Gastroesophageal sphincter (tissue), 4 donors: Measurements from ENCODE around the gene CERS1. TPM values are rescaled to one million over a fixed set of nuclear protein-coding genes. Genes with fewer than 3 reads are reported as not detected.

ENCODE experiments used
- ATAC-seq: fragments of 150-250 bp; one replicate; pipeline ENCODE4 v1.9.1; 2016; ENCODE audit warnings: mild to moderate bottlenecking, moderate library complexity
- H3K27ac ChIP-seq, 4 donors: fragments of 200-600 bp; sonication (generic) in 3 of 4; 1 replicate in 3 of 4; 2 replicates in 1 of 4; pipeline ENCODE4 v1.5.1; 2016 to 2019
- H3K27me3 ChIP-seq: fragments of 200-600 bp; sonication (generic); one replicate; pipeline ENCODE4 v1.5.1; 2019
- H3K36me3 ChIP-seq, 2 donors: fragments of 200-600 bp; sonication (generic); one replicate each; pipeline ENCODE4 v1.5.1; 2019; ENCODE audit warnings: control low read depth in 1 of 2
- H3K4me1 ChIP-seq, 3 donors: fragments of 200-600 bp; sonication (generic); 1 replicate in 2 of 3; 2 replicates in 1 of 3; pipeline ENCODE4 v1.5.1; 2016 to 2019; ENCODE audit warnings: control low read depth in 2 of 3
- H3K4me3 ChIP-seq, 2 donors: fragments of 200-600 bp; sonication (generic); one replicate each; pipeline ENCODE4 v1.5.1; 2019; ENCODE audit warnings: mild to moderate bottlenecking in 1 of 2, moderate library complexity in 1 of 2
- H3K9me3 ChIP-seq, 3 donors: fragments of 200-600 bp; sonication (generic); one replicate each; pipeline ENCODE4 v1.5.1; 2017 to 2019; ENCODE audit warnings: control low read depth in 2 of 3
- EP300 ChIP-seq: sonication (generic); formaldehyde crosslinking; IDR thresholded peaks from one replicate; pipeline ENCODE4 v1.6.1; 2017; ENCODE audit warnings: antibody characterized with exemption, mild to moderate bottlenecking
- POLR2A ChIP-seq, 2 donors: fragments of 450-650 bp; IDR thresholded peaks; one replicate each; pipeline ENCODE4 v1.6.1; 2017; ENCODE audit warnings: antibody characterized with exemption in 2 of 2, mild to moderate bottlenecking in 2 of 2, moderate library complexity in 1 of 2
- POLR2AphosphoS5 ChIP-seq: sonication (generic); formaldehyde crosslinking; IDR thresholded peaks from one replicate; pipeline ENCODE4 v1.6.1; 2017; ENCODE audit warnings: antibody characterized with exemption
- WGBS, 2 donors: methylation state at CpG; one replicate each; pipeline ENCODE4 v1.1.5; 2018; ENCODE audit warnings: low coverage in 1 of 2; 5-methylcytosine and 5-hydroxymethylcytosine counted together
- total RNA-seq, 4 donors: library from RNA; depleted of rRNA; stranded (reverse); fragments of >200 nt; gene quantifications; one replicate each; pipeline ENCODE4 v1.1.0, GENCODE V29; 2016
- TF ChIP-seq, protein P1 (sequence below), 4 experiments: fragments of 200-600 bp in 2 of 4; fragments of 450-650 bp in 2 of 4; sonication (generic) in 1 of 4; IDR thresholded peaks; one replicate each; pipeline ENCODE4 v1.5.1; 2017 to 2019; ENCODE audit warnings: antibody characterized with exemption in 4 of 4, mild to moderate bottlenecking in 2 of 4, moderate library complexity in 2 of 4

The CERS1 gene
- total RNA-seq, 4 donors from 2014 or later: 0.73 to 1.3 (median 0.81) TPM; not detected in 1

DNA sequence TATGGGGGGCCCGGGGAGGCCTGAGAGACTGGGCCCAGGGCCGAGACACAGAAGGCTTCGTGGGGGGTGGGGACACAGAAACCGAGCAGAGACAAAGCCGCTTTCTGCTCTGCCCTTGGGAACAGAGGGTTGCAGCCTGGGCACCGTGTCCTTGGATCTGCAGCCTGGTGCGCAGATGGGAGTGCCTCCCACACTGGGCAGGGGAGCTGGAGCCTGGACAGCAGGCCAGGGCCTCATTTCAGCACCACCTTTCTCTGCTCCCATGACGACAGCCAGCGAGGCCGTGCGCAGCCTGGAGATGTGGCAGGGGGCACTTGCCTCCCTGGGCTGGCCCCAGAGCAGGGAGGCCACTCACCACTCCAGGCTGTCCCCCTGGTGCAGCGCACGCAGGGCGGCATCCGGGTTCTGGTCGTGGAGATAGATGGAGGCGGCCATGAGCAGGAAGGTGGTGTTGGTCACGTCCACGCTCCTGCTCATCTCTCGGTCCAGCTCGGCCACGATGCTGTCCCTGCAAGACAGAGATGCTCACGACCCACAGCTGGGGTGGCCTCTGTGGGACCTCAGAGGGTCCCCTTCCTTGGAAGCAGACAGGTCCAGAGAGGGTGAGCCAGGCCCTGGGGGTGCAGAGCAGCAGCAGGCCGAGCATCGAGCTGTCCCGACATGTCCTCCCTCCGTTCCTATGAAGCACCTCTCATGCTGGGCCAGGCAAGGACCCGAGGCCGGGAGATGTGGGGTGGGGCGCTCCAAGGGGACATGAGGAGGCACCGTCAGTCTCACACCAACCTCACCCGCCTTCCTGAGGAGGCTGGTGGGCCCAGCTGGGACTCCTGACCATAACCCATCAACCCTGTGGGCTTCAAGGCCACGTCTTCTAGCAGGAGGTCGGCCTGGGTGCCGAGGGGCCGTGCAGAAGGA, 10.9 kb upstream of the CERS1 start:
- Histone ChIP-seq H3K4me1 (no peaks in the 10 kb centered on the region), H3K9me3 (no peaks in the 10 kb centered on the region), H3K27me3 (no peaks in the 10 kb centered on the region), H3K36me3 (peaks cover 0 to 95% of the 10 kb centered on the region in 2 donors), H3K27ac (no peak overlapping the region), H3K4me3 (no peak overlapping the region)
- no peak for ATAC-seq
- TF ChIP-seq POLR2A (IDR thresholded peaks at IDR 0.05): no peak
- TF ChIP-seq POLR2AphosphoS5: no peak
- TF ChIP-seq EP300: no peak
- TF ChIP-seq, protein P1, sequence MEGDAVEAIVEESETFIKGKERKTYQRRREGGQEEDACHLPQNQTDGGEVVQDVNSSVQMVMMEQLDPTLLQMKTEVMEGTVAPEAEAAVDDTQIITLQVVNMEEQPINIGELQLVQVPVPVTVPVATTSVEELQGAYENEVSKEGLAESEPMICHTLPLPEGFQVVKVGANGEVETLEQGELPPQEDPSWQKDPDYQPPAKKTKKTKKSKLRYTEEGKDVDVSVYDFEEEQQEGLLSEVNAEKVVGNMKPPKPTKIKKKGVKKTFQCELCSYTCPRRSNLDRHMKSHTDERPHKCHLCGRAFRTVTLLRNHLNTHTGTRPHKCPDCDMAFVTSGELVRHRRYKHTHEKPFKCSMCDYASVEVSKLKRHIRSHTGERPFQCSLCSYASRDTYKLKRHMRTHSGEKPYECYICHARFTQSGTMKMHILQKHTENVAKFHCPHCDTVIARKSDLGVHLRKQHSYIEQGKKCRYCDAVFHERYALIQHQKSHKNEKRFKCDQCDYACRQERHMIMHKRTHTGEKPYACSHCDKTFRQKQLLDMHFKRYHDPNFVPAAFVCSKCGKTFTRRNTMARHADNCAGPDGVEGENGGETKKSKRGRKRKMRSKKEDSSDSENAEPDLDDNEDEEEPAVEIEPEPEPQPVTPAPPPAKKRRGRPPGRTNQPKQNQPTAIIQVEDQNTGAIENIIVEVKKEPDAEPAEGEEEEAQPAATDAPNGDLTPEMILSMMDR (IDR thresholded peaks at IDR 0.05): no peak
- WGBS, 2 donors: no CpG with 5 or more reads among the region's 36 CpGs

DNA sequence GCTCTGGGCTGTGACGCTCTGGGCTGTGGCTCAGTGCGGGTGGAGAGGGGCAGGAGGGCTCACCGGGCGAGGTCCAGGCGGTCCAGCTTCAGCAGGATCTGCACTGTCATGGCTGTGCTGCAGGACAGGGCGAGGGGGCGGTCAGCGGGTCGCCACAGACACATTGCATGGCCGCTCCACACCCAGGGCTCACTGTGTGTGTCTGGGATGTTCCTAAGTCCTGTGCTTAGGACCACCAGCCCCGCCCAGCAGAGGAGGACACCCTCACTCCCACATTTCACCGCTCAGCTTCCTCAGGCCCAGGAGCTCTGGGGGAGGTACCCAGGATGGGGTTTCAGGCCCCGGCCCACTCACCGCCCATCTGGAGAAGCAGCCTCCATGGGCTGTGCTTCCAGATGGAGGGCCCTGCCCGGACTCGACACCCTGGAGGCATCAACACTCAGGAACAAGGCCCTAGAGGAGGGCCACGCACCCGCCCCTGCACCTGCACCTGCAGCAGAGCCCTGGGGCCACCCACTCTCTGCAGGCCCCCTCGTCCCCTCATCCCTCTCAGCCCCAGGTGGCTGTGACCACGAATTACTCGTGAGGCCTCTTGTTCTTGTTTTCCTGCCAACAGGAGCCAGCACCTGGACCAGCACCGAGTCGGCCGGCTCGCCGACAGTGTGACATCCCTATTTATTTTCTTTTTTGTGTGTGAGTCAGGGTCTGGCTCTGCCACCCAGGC, 9.7 kb upstream of the CERS1 start:
- Histone ChIP-seq H3K9me3 (no peaks in the 10 kb centered on the region), H3K27me3 (no peaks in the 10 kb centered on the region), H3K4me3 (no peak overlapping the region), H3K27ac (no peak overlapping the region), H3K4me1 (no peaks in the 10 kb centered on the region), H3K36me3 (peaks cover 0 to 96% of the 10 kb centered on the region in 2 donors)
- WGBS, 2 donors: 80 to 84% methylated on average over 2 to 5 of the region's 26 CpGs
- no peak for ATAC-seq
- TF ChIP-seq POLR2A (IDR thresholded peaks at IDR 0.05) (no peak), EP300 (no peak), POLR2AphosphoS5 (no peak)
- TF ChIP-seq, protein P1 (IDR thresholded peaks at IDR 0.05): no peak

DNA sequence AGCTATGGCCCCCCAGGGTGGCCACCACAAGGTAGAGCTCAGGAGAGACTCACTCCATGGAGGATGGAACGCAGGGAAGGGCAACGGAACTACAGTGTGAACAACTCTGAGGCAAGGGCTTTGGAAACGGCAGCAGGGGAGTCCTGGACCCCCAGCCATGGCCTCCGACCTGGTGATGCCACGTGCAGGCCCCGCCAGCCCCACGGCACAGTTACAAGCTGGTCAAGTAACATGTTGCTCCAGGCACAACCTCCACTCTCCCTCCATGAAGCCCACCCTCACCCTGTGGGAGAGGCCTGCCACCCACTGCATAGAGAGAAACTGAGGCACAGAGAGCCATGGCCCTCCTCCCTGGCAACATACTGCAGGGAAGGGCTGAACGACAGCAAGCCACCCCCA, 9.1 kb upstream of the CERS1 start:
- Histone ChIP-seq H3K27me3 (no peaks in the 10 kb centered on the region), H3K27ac (no peak overlapping the region), H3K4me1 (no peaks in the 10 kb centered on the region), H3K4me3 (no peak overlapping the region), H3K36me3 (peaks cover 0 to 96% of the 10 kb centered on the region in 2 donors), H3K9me3 (no peaks in the 10 kb centered on the region)
- 81% methylated on average over 2 of the region's 8 CpGs; no CpG with 5 or more reads in 1 of the 2 donors for WGBS, 2 donors
- ATAC-seq: no peak
- no peak for TF ChIP-seq EP300
- TF ChIP-seq, protein P1 (IDR thresholded peaks at IDR 0.05): no peak
- TF ChIP-seq POLR2AphosphoS5: no peak
- no peak for TF ChIP-seq POLR2A (IDR thresholded peaks at IDR 0.05)

DNA sequence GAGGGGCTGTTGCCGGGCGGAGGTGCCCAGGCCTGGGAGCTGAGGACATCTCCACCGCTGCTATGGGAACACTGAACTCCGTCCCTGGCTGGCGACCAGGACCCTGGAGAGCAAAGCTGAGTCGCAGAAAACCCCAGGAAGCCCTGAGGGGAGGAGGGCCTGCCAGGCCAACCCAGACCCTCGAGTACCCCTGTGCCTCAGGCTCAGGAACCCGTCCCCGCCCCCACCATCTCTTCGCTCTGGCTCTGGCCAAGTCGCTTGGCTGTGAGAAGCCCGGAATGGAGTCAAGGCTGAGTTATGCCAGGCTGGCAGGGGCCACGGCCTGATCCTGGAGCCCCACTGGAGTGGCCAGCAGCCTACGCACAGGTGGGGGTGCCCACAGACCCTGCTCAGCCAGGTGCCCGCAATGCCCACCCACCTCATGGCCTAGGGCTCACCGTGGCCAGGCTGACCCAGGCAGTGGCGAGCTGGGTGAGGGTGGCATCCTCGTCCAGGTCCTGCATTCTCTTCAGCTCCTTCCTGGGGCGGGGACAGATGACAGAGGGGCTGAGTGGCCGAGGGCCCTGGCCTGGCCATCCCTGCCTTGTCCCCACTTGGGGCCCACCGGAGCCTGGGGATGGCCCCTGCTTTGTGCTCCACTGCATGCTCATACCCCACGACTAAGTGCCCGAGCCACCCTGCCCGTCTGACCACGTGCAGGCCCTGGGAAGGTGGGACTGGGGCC, 8.5 kb upstream of the CERS1 start:
- H3K27ac ChIP-seq: no peak overlapping the region
- 93% methylated on average over 3 of the region's 25 CpGs; no CpG with 5 or more reads in 1 of the 2 donors for WGBS, 2 donors
- H3K36me3 ChIP-seq: peaks cover 0 to 96% of the 10 kb centered on the region in 2 donors
- TF ChIP-seq, protein P1 (IDR thresholded peaks at IDR 0.05): no peak
- TF ChIP-seq EP300: no peak
- TF ChIP-seq POLR2AphosphoS5: no peak
- no peak for TF ChIP-seq POLR2A (IDR thresholded peaks at IDR 0.05)
- no peaks in the 10 kb centered on the region for H3K4me1 ChIP-seq
- H3K27me3 ChIP-seq: no peaks in the 10 kb centered on the region
- no peak overlapping the region for H3K4me3 ChIP-seq
- ATAC-seq: no peak
- H3K9me3 ChIP-seq: no peaks in the 10 kb centered on the region
